Skeletal muscle tissue (tissue), 4 donors: ENCODE results near the gene AEN. TPM values are rescaled to one million over a fixed set of nuclear protein-coding genes. Genes with fewer than 3 reads are reported as not detected.

Source experiments
- H3K27ac ChIP-seq: one replicate; pipeline ENCODE4 v1.7.0; 2013; ENCODE audit warnings: mild to moderate bottlenecking, low read depth, low read length, inconsistent platforms
- H3K27me3 ChIP-seq, 3 donors: one replicate each; pipeline ENCODE4 v1.7.0; 2013; ENCODE audit warnings: low read length in 3 of 3; ENCODE audit not compliant: control insufficient read depth in 3 of 3, insufficient read depth in 3 of 3
- H3K36me3 ChIP-seq, 3 donors: one replicate each; pipeline ENCODE4 v1.7.0; 2013; ENCODE audit warnings: low read length in 3 of 3; ENCODE audit not compliant: control insufficient read depth in 3 of 3, insufficient read depth in 3 of 3
- H3K4me1 ChIP-seq, 3 donors: one replicate each; pipeline ENCODE4 v1.7.0; 2013; ENCODE audit warnings: low read length in 3 of 3, mild to moderate bottlenecking in 3 of 3; ENCODE audit not compliant: control insufficient read depth in 3 of 3, insufficient read depth in 3 of 3
- H3K4me3 ChIP-seq, 3 donors: one replicate each; pipeline ENCODE4 v1.7.0; 2013; ENCODE audit warnings: low read length in 3 of 3
- H3K9ac ChIP-seq, 3 donors: one replicate each; pipeline ENCODE4 v1.7.0; 2013; ENCODE audit warnings: low read length in 3 of 3, mild to moderate bottlenecking in 3 of 3, moderate library complexity in 2 of 3, low read depth in 1 of 3
- H3K9me3 ChIP-seq, 3 donors: one replicate each; pipeline ENCODE4 v1.7.0; 2013; ENCODE audit warnings: low read length in 3 of 3; ENCODE audit not compliant: control insufficient read depth in 3 of 3
- total RNA-seq: library from RNA; depleted of rRNA; stranded (reverse); fragments of >200 nt; gene quantifications from one replicate; pipeline ENCODE4 v1.2.3, GENCODE V29; 2014
- donor health status: Osteomylitis.

AEN gene
- total RNA-seq, 1 donor from 2014 or later: 5.2 TPM

GRCh38 chr15:88654430-88655102 lies 33.4 kb downstream of the AEN start:
- Histone ChIP-seq H3K9ac (no peak overlapping the region), H3K27ac (no peak overlapping the region)

GRCh38 chr15:88655103-88655553 lies 34.0 kb downstream of the AEN start:
- H3K4me3 ChIP-seq: no peak overlapping the region
- peaks cover 0 to 3% (median 0%) of the 10 kb centered on the region in 3 donors for H3K4me1 ChIP-seq
- no peak overlapping the region for H3K9ac ChIP-seq
- H3K9me3 ChIP-seq: no peaks in the 10 kb centered on the region
- H3K27me3 ChIP-seq: no peaks in the 10 kb centered on the region
- no peak overlapping the region for H3K27ac ChIP-seq
- H3K36me3 ChIP-seq: no peaks in the 10 kb centered on the region

More at GRCh38 chr15:88654430-88655102, 33.4 kb downstream of the AEN start:
- Histone ChIP-seq H3K36me3 (no peaks in the 10 kb centered on the region), H3K9me3 (no peaks in the 10 kb centered on the region), H3K4me3 (no peak overlapping the region), H3K4me1 (peaks cover 0 to 2% (median 0%) of the 10 kb centered on the region in 3 donors), H3K27me3 (no peaks in the 10 kb centered on the region)

- Histone ChIP-seq H3K27me3 (no peaks in the 10 kb centered on the region), H3K4me3 (no peak overlapping the region), H3K27ac (no peak overlapping the region), H3K4me1 (peaks cover 0 to 3% (median 0%) of the 10 kb centered on the region in 3 donors), H3K9ac (no peak overlapping the region), H3K36me3 (no peaks in the 10 kb centered on the region), H3K9me3 (no peaks in the 10 kb centered on the region)
These were observed 34.8 kb downstream of the AEN start for GRCh38 chr15:88655800-88656488.

GRCh38 chr15:88656760-88657221 lies 35.7 kb downstream of the AEN start:
- Histone ChIP-seq H3K27me3 (no peaks in the 10 kb centered on the region), H3K27ac (no peak overlapping the region), H3K4me1 (peaks cover 0 to 3% (median 0%) of the 10 kb centered on the region in 3 donors), H3K9me3 (no peaks in the 10 kb centered on the region), H3K36me3 (no peaks in the 10 kb centered on the region), H3K4me3 (no peak overlapping the region), H3K9ac (no peak overlapping the region)

GRCh38 chr15:88657326-88658069 lies 36.4 kb downstream of the AEN start:
- H3K9ac ChIP-seq: no peak overlapping the region
- no peak overlapping the region for H3K27ac ChIP-seq
- H3K36me3 ChIP-seq: no peaks in the 10 kb centered on the region
- no peaks in the 10 kb centered on the region for H3K27me3 ChIP-seq
- H3K4me3 ChIP-seq: no peak overlapping the region
- peaks cover 0 to 3% (median 0%) of the 10 kb centered on the region in 3 donors for H3K4me1 ChIP-seq
- H3K9me3 ChIP-seq: no peaks in the 10 kb centered on the region

- Histone ChIP-seq H3K4me1 (peaks cover 0 to 4% (median 3%) of the 10 kb centered on the region in 3 donors), H3K9ac (no peak overlapping the region), H3K27ac (no peak overlapping the region), H3K4me3 (no peak overlapping the region), H3K9me3 (no peaks in the 10 kb centered on the region), H3K27me3 (no peaks in the 10 kb centered on the region), H3K36me3 (no peaks in the 10 kb centered on the region)
These were observed 37.2 kb downstream of the AEN start for GRCh38 chr15:88658070-88658965.

- Histone ChIP-seq H3K4me3 (no peak overlapping the region), H3K4me1 (peaks cover 0 to 4% (median 3%) of the 10 kb centered on the region in 3 donors), H3K9ac (no peak overlapping the region), H3K27me3 (no peaks in the 10 kb centered on the region), H3K9me3 (no peaks in the 10 kb centered on the region), H3K36me3 (no peaks in the 10 kb centered on the region), H3K27ac (no peak overlapping the region)
These were observed 38.1 kb downstream of the AEN start for GRCh38 chr15:88658972-88659931.

- H3K4me3 ChIP-seq: no peak overlapping the region
- H3K9me3 ChIP-seq: no peaks in the 10 kb centered on the region
- H3K4me1 ChIP-seq: peaks cover 0 to 4% (median 3%) of the 10 kb centered on the region in 3 donors
- H3K9ac ChIP-seq: no peak overlapping the region
- H3K27ac ChIP-seq: no peak overlapping the region
- H3K27me3 ChIP-seq: no peaks in the 10 kb centered on the region
- no peaks in the 10 kb centered on the region for H3K36me3 ChIP-seq
These were observed 40.0 kb downstream of the AEN start for GRCh38 chr15:88661041-88661700.
